ENCODE results near the gene STX19. TPM values are rescaled to one million over a fixed set of nuclear protein-coding genes. Genes with fewer than 3 reads are reported as not detected.

The STX19 gene
- total and polyA plus RNA-seq, 2 experiments from 2014 or later = 0.29 TPM; not detected in 1

DNA sequence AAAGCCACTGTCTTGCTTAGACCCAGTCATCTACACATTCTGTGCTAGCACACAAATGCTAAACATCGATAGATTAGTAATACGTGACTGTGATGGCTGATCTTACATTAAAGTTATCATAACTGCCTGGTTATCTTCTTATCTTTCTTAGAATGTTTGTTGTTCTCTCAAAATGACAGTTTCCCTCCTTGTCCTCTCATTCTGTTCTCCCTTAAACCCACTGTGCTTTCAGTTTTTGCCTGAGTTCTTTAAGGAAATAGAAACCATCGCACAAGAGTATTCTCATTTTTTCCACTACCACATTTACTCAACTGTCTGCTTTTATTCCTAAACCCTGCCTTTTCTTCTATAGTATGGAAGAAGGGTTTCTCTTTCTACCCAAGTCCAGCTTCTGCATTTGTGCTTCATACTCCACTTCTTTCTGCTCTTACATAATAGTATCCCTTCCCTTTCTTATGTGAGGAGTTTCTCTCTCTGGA is 17.1 kb downstream of the STX19 start (continued):
- TF ChIP-seq, protein P1, sequence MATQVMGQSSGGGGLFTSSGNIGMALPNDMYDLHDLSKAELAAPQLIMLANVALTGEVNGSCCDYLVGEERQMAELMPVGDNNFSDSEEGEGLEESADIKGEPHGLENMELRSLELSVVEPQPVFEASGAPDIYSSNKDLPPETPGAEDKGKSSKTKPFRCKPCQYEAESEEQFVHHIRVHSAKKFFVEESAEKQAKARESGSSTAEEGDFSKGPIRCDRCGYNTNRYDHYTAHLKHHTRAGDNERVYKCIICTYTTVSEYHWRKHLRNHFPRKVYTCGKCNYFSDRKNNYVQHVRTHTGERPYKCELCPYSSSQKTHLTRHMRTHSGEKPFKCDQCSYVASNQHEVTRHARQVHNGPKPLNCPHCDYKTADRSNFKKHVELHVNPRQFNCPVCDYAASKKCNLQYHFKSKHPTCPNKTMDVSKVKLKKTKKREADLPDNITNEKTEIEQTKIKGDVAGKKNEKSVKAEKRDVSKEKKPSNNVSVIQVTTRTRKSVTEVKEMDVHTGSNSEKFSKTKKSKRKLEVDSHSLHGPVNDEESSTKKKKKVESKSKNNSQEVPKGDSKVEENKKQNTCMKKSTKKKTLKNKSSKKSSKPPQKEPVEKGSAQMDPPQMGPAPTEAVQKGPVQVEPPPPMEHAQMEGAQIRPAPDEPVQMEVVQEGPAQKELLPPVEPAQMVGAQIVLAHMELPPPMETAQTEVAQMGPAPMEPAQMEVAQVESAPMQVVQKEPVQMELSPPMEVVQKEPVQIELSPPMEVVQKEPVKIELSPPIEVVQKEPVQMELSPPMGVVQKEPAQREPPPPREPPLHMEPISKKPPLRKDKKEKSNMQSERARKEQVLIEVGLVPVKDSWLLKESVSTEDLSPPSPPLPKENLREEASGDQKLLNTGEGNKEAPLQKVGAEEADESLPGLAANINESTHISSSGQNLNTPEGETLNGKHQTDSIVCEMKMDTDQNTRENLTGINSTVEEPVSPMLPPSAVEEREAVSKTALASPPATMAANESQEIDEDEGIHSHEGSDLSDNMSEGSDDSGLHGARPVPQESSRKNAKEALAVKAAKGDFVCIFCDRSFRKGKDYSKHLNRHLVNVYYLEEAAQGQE (IDR thresholded peaks at IDR 0.05; ENCODE audit: unreplicated experiment) = no peak

DNA sequence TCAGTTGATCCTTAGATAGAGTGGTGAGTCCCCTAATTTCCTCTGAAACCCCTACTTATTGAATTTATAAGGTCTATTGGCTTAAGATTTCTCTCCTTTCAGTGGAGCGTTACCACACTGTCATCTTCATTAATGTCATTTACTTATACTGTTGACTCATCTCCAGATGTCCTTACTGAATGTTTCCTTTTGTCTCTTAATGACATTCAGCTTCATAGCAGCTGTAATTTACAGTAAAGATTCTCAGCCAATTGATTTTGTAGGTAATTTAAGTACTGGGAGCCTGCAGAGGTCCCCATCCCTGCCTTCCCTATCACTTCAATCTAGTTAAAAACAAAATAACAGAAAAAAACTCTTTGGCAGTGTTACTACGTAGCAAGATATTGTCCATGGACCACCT is 18.8 kb downstream of the STX19 start:
- H3K9me3 Mint-ChIP-seq = no peaks in the 10 kb centered on the region
- Histone ChIP-seq H2AFZ (no peak overlapping the region), H3K4me3 (no peak overlapping the region), H3K4me1 (ENCODE audit: insufficient read depth) (no peaks in the 10 kb centered on the region), H3K27me3 (ENCODE audit: insufficient read depth) (no peaks in the 10 kb centered on the region), H3F3A (replicated peaks; ENCODE audit: low read depth) (no peaks in the 10 kb centered on the region), H3K27ac (ENCODE audit: low read depth) (no peak overlapping the region), H3K4me2 (no peak overlapping the region), H3K9me2 (ENCODE audit: insufficient read depth) (no peaks in the 10 kb centered on the region), H4K20me1 (replicated peaks; ENCODE audit: insufficient read depth) (no peaks in the 10 kb centered on the region), H3K36me3 (ENCODE audit: insufficient read depth) (no peaks in the 10 kb centered on the region), H3K79me2 (replicated peaks; ENCODE audit: insufficient read depth) (no peaks in the 10 kb centered on the region)
- no peak overlapping the region for H3K27ac Mint-ChIP-seq
- no peaks in the 10 kb centered on the region for H3K36me3 Mint-ChIP-seq (ENCODE audit: low read depth)
- TF ChIP-seq EZH2phosphoT487 (IDR thresholded peaks at IDR 0.05; ENCODE audit: unreplicated experiment) = no peak
- TF ChIP-seq, protein P2, sequence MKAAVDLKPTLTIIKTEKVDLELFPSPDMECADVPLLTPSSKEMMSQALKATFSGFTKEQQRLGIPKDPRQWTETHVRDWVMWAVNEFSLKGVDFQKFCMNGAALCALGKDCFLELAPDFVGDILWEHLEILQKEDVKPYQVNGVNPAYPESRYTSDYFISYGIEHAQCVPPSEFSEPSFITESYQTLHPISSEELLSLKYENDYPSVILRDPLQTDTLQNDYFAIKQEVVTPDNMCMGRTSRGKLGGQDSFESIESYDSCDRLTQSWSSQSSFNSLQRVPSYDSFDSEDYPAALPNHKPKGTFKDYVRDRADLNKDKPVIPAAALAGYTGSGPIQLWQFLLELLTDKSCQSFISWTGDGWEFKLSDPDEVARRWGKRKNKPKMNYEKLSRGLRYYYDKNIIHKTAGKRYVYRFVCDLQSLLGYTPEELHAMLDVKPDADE (IDR thresholded peaks at IDR 0.05) = no peak
- TF ChIP-seq, protein P3, sequence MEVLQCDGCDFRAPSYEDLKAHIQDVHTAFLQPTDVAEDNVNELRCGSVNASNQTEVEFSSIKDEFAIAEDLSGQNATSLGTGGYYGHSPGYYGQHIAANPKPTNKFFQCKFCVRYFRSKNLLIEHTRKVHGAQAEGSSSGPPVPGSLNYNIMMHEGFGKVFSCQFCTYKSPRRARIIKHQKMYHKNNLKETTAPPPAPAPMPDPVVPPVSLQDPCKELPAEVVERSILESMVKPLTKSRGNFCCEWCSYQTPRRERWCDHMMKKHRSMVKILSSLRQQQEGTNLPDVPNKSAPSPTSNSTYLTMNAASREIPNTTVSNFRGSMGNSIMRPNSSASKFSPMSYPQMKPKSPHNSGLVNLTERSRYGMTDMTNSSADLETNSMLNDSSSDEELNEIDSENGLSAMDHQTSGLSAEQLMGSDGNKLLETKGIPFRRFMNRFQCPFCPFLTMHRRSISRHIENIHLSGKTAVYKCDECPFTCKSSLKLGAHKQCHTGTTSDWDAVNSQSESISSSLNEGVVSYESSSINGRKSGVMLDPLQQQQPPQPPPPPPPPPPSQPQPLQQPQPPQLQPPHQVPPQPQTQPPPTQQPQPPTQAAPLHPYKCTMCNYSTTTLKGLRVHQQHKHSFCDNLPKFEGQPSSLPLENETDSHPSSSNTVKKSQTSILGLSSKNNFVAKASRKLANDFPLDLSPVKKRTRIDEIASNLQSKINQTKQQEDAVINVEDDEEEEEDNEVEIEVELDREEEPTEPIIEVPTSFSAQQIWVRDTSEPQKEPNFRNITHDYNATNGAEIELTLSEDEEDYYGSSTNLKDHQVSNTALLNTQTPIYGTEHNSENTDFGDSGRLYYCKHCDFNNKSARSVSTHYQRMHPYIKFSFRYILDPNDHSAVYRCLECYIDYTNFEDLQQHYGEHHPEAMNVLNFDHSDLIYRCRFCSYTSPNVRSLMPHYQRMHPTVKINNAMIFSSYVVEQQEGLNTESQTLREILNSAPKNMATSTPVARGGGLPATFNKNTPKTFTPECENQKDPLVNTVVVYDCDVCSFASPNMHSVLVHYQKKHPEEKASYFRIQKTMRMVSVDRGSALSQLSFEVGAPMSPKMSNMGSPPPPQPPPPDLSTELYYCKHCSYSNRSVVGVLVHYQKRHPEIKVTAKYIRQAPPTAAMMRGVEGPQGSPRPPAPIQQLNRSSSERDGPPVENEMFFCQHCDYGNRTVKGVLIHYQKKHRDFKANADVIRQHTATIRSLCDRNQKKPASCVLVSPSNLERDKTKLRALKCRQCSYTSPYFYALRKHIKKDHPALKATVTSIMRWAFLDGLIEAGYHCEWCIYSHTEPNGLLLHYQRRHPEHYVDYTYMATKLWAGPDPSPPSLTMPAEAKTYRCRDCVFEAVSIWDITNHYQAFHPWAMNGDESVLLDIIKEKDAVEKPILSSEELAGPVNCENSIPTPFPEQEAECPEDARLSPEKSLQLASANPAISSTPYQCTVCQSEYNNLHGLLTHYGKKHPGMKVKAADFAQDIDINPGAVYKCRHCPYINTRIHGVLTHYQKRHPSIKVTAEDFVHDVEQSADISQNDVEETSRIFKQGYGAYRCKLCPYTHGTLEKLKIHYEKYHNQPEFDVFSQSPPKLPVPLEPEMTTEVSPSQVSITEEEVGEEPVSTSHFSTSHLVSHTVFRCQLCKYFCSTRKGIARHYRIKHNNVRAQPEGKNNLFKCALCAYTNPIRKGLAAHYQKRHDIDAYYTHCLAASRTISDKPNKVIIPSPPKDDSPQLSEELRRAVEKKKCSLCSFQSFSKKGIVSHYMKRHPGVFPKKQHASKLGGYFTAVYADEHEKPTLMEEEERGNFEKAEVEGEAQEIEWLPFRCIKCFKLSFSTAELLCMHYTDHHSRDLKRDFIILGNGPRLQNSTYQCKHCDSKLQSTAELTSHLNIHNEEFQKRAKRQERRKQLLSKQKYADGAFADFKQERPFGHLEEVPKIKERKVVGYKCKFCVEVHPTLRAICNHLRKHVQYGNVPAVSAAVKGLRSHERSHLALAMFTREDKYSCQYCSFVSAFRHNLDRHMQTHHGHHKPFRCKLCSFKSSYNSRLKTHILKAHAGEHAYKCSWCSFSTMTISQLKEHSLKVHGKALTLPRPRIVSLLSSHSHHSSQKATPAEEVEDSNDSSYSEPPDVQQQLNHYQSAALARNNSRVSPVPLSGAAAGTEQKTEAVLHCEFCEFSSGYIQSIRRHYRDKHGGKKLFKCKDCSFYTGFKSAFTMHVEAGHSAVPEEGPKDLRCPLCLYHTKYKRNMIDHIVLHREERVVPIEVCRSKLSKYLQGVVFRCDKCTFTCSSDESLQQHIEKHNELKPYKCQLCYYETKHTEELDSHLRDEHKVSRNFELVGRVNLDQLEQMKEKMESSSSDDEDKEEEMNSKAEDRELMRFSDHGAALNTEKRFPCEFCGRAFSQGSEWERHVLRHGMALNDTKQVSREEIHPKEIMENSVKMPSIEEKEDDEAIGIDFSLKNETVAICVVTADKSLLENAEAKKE (CRISPR knock-in tag; IDR thresholded peaks at IDR 0.05) = no peak
- no peak for TF ChIP-seq CREB1 (CRISPR knock-in tag; IDR thresholded peaks at IDR 0.05; ENCODE audit: low read depth)
- TF ChIP-seq ZNF331 (CRISPR knock-in tag; IDR thresholded peaks at IDR 0.05; ENCODE audit: low read depth) = no peak
- ATAC-seq (no peak), DNase-seq (ENCODE audit: low spot score) (no peak)
- H3K27me3 Mint-ChIP-seq (ENCODE audit: insufficient read depth, low read depth, poor library complexity) = no peaks in the 10 kb centered on the region
- H3K4me3 Mint-ChIP-seq = no peak overlapping the region
- no peaks in the 10 kb centered on the region for H3K4me1 Mint-ChIP-seq
